ENCODE results near the gene PRSS1.

- TF ChIP-seq POLR2A (IDR thresholded peaks at IDR 0.05) (no peak), EP300 (IDR thresholded peaks at IDR 0.05) (no peak)
- TF ChIP-seq, protein P1, sequence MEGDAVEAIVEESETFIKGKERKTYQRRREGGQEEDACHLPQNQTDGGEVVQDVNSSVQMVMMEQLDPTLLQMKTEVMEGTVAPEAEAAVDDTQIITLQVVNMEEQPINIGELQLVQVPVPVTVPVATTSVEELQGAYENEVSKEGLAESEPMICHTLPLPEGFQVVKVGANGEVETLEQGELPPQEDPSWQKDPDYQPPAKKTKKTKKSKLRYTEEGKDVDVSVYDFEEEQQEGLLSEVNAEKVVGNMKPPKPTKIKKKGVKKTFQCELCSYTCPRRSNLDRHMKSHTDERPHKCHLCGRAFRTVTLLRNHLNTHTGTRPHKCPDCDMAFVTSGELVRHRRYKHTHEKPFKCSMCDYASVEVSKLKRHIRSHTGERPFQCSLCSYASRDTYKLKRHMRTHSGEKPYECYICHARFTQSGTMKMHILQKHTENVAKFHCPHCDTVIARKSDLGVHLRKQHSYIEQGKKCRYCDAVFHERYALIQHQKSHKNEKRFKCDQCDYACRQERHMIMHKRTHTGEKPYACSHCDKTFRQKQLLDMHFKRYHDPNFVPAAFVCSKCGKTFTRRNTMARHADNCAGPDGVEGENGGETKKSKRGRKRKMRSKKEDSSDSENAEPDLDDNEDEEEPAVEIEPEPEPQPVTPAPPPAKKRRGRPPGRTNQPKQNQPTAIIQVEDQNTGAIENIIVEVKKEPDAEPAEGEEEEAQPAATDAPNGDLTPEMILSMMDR (IDR thresholded peaks at IDR 0.05): no peak
Observed at GRCh38 chr7:142740786-142741185, 8.5 kb upstream of the PRSS1 start.

Measured in tibial nerve (tissue), 4 donors.